ENCODE data around the gene PPIE. TPM values are rescaled to one million over a fixed set of nuclear protein-coding genes. Genes with fewer than 3 reads are reported as not detected.
A peak's percentile ranks its signal among the peaks of the same experiment; 100 is the strongest.
"Not testable (repeated sequence)": the region's sequence is repeated elsewhere in the genome, so short reads cannot be mapped to it uniquely, and the experiment has no call there.

PPIE gene
- total RNA-seq, 1 experiment from 2014 or later, result 73.8 TPM

DNA sequence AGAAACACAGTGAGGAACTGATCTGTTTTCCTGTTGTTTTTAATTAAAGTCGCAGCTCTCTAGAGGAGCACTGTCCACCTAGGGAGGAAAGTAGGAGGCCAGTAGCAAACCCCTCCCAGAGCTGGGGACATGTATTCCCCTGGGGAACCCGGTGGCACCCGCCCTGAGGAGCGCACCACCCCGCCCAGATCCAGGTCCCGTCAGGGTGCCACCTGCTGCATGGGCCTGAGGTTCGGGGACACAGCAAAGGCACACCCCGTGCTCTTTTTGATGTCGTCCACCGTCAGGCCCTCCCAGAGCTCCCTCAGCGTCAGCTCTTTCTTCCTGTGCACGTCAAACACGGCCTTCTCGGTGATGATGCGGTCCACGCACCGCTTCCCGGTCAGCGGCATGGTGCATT lies 30.8 kb downstream of the PPIE start:
- H3K79me2 ChIP-seq (ENCODE audit: insufficient read depth, low read length); H3K27ac ChIP-seq (ENCODE audit: low read depth, low read length); H4K20me1 ChIP-seq (ENCODE audit: insufficient read depth); H2AFZ ChIP-seq (ENCODE audit: low read depth, low read length, poor library complexity, severe bottlenecking); H3K4me2 ChIP-seq (ENCODE audit: low read length); H3K4me3 ChIP-seq (replicated peaks in 1 of 2; ENCODE audit: low read depth in 1 of 2, low read length in 2 of 2); H3K9ac ChIP-seq (ENCODE audit: low read length); ATAC-seq; H3K4me1 ChIP-seq (ENCODE audit: control insufficient read depth in 1 of 2, insufficient read depth in 2 of 2, low read length in 2 of 2); H3K36me3 ChIP-seq (ENCODE audit: control insufficient read depth in 1 of 2, insufficient read depth in 2 of 2, low read length in 2 of 2); POLR2A ChIA-PET; H3K9me2 ChIP-seq (ENCODE audit: insufficient read depth); DNase-seq (ENCODE audit: low read depth, low spot score); BruUV-seq (replicated peaks); RAD21 ChIA-PET (ENCODE audit: low non-redundant PET in 1 of 2, low total read pairs in 2 of 2, uncharacterized antibody in 2 of 2, unreplicated experiment in 2 of 2); H3K9me3 ChIP-seq (ENCODE audit: control insufficient read depth in 1 of 2, insufficient read depth in 1 of 2, low read depth in 1 of 2, low read length in 2 of 2); intact Hi-C loops (cut with micrococcal nuclease); H3K27me3 ChIP-seq (ENCODE audit: insufficient read depth, low read length); CTCF ChIA-PET: not testable (repeated sequence)

DNA sequence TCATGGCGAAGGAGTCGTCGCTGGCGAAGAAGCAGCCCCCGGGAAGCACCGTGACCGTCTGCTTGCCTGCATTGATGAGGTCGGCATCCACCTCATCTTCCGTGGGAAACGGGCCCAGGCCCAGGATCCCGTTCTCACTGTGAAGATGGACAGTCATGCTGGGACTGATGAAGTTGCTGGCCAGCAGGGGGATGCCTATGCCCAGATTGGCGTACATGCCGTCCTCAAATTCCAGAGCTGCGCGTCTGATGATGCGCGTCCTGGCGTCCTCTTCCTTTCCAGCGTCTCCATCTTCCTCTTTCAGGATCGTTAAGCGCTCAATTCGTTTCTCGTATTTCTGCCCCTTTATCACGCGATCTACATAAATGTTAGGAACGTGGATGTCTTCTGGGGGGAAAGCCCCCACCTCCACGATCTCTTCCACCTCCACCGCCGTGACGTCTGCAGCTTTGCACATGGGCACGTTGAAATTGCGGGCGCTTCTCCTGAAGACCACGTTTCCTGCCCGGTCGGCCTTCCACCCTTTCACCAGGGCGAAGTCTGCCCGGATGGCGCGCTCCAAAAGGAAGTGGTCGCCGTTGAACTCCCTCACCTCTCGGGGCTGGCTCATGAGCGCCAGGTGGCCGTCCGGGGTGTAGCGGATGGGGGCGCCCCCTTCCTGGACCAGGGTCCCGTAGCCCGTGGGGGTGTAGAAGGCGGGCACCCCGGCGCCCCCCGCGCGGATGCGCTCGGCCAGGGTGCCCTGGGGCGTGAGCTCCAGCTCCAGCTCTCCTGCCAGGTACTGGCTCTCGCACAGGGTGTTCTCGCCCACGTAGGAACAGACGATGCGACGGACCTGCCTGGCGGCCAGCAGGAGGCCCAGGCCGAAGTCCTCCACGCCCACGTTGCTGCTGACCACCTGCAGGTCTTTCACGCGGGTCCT lies 31.7 kb downstream of the PPIE start:
- H3K36me3 ChIP-seq (ENCODE audit: control insufficient read depth in 1 of 2, insufficient read depth in 2 of 2, low read length in 2 of 2); H3K9me3 ChIP-seq (ENCODE audit: control insufficient read depth in 1 of 2, insufficient read depth in 1 of 2, low read depth in 1 of 2, low read length in 2 of 2); H3K27ac ChIP-seq (ENCODE audit: low read depth, low read length); BruUV-seq (replicated peaks); H3K4me1 ChIP-seq (ENCODE audit: control insufficient read depth in 1 of 2, insufficient read depth in 2 of 2, low read length in 2 of 2); H2AFZ ChIP-seq (ENCODE audit: low read depth, low read length, poor library complexity, severe bottlenecking); H3K27me3 ChIP-seq (ENCODE audit: insufficient read depth, low read length); H3K9me2 ChIP-seq (ENCODE audit: insufficient read depth); ATAC-seq; H3K79me2 ChIP-seq (ENCODE audit: insufficient read depth, low read length); RAD21 ChIA-PET (ENCODE audit: low non-redundant PET in 1 of 2, low total read pairs in 2 of 2, uncharacterized antibody in 2 of 2, unreplicated experiment in 2 of 2); H4K20me1 ChIP-seq (ENCODE audit: insufficient read depth); H3K4me2 ChIP-seq (ENCODE audit: low read length); CTCF ChIA-PET; POLR2A ChIA-PET; H3K9ac ChIP-seq (ENCODE audit: low read length); intact Hi-C loops (cut with micrococcal nuclease); H3K4me3 ChIP-seq (replicated peaks in 1 of 2; ENCODE audit: low read depth in 1 of 2, low read length in 2 of 2); DNase-seq (ENCODE audit: low read depth, low spot score): not testable (repeated sequence)

DNA sequence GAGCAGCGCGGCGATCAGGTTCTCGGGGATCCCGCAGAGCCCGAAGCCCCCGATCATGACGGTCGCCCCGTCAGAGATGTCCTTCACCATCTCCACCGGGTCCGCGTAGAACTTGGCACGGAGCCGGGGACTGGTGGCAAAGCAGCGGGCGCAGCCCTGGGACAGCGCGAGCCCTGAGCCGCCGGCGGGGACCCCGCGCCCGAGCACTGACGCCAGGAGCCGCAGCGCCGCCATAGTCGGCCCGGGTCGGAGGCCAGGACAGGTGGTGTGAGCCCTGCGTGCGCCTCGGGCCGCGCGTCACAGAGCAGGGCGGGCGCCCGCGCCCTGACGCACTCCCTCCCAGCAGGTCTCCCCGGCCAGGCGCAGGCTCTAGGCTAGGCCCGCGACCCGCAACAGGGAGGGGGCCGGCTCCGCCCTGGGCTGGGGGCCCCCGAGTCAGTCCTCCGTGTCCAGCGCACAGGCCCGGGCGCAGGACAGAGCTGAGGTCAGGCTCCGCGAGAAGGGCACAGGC lies 32.4 kb downstream of the PPIE start, which contains the start of gene OXCT2:
Gene OXCT2 (minus strand): TSS at position 327 of the 511 bp plus-strand sequence. CDS start 93 bp downstream, at position 234.
- H3K36me3 ChIP-seq (ENCODE audit: control insufficient read depth in 1 of 2, insufficient read depth in 2 of 2, low read length in 2 of 2); H3K9me2 ChIP-seq (ENCODE audit: insufficient read depth); intact Hi-C loops (cut with micrococcal nuclease); H3K27me3 ChIP-seq (ENCODE audit: insufficient read depth, low read length); CTCF ChIA-PET; RAD21 ChIA-PET (ENCODE audit: low non-redundant PET in 1 of 2, low total read pairs in 2 of 2, uncharacterized antibody in 2 of 2, unreplicated experiment in 2 of 2); H3K79me2 ChIP-seq (ENCODE audit: insufficient read depth, low read length); BruUV-seq (replicated peaks); DNase-seq (ENCODE audit: low read depth, low spot score); POLR2A ChIA-PET; H3K4me1 ChIP-seq (ENCODE audit: control insufficient read depth in 1 of 2, insufficient read depth in 2 of 2, low read length in 2 of 2); H3K9me3 ChIP-seq (ENCODE audit: control insufficient read depth in 1 of 2, insufficient read depth in 1 of 2, low read depth in 1 of 2, low read length in 2 of 2); H3K4me3 ChIP-seq (replicated peaks in 1 of 2; ENCODE audit: low read depth in 1 of 2, low read length in 2 of 2); H4K20me1 ChIP-seq (ENCODE audit: insufficient read depth); H3K4me2 ChIP-seq (ENCODE audit: low read length); ATAC-seq; H3K9ac ChIP-seq (ENCODE audit: low read length); H2AFZ ChIP-seq (ENCODE audit: low read depth, low read length, poor library complexity, severe bottlenecking); H3K27ac ChIP-seq (ENCODE audit: low read depth, low read length): not testable (repeated sequence)

DNA sequence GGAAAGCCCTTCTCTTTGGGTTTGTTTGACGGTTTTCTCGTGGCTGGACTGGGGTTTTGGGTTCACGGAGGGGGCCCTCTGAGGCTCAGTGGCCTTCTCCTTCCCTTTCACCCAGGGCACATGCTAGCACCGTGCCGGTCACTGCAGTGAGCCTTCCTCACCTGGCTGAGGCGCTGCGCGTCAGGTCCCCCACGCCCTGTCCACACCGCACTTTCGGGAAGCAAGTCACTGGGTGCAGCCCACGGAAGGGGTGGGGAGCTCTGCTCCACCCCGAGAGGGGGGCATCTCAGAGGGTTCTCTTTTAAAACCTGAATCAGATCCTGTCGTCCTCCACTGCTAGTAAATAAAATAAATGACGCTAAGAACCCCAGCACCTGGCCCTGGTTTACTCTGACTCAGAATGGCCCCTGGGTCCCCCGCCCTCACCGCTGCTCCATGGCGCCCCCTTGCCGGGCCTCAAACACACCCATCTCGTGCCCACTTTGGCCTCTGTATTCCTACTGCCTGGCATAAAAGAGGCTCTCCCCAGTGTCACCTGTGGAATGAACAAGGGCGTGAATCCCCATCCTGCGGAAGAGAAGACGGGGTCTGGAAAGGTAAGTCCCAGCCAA lies 34.8 kb downstream of the PPIE start:
- H3K4me1 ChIP-seq (ENCODE audit: control insufficient read depth in 1 of 2, insufficient read depth in 2 of 2, low read length in 2 of 2); H3K27ac ChIP-seq (ENCODE audit: low read depth, low read length); CTCF ChIA-PET; H3K9me3 ChIP-seq (ENCODE audit: control insufficient read depth in 1 of 2, insufficient read depth in 1 of 2, low read depth in 1 of 2, low read length in 2 of 2); H3K79me2 ChIP-seq (ENCODE audit: insufficient read depth, low read length); H2AFZ ChIP-seq (ENCODE audit: low read depth, low read length, poor library complexity, severe bottlenecking); POLR2A ChIA-PET; H3K4me2 ChIP-seq (ENCODE audit: low read length); H3K27me3 ChIP-seq (ENCODE audit: insufficient read depth, low read length); H4K20me1 ChIP-seq (ENCODE audit: insufficient read depth); H3K9me2 ChIP-seq (ENCODE audit: insufficient read depth); H3K36me3 ChIP-seq (ENCODE audit: control insufficient read depth in 1 of 2, insufficient read depth in 2 of 2, low read length in 2 of 2); RAD21 ChIA-PET (ENCODE audit: low non-redundant PET in 1 of 2, low total read pairs in 2 of 2, uncharacterized antibody in 2 of 2, unreplicated experiment in 2 of 2); BruUV-seq (replicated peaks); H3K4me3 ChIP-seq (replicated peaks in 1 of 2; ENCODE audit: low read depth in 1 of 2, low read length in 2 of 2); H3K9ac ChIP-seq (ENCODE audit: low read length); intact Hi-C loops (cut with micrococcal nuclease); DNase-seq (ENCODE audit: low read depth, low spot score): not testable (repeated sequence)
- ATAC-seq, result peak; percentile 85

All from HCT116 (cell line).